NOMO-1 treated with dmso at 0.1 percent for 144 hours (cell line): ENCODE results near the gene ARHGEF10L.

Experiments used
- DNase-seq: peaks from one replicate; lab custom pipeline; 2025; ENCODE audit not compliant: unreplicated experiment; lab: John Stamatoyannopoulos, UW

The ARHGEF10L gene

GRCh38 chr1:17588048-17588871, 48.8 kb downstream of the ARHGEF10L start:
- DNase-seq: no peak

GRCh38 chr1:17591814-17592430, 52.4 kb downstream of the ARHGEF10L start:
- no peak for DNase-seq

GRCh38 chr1:17594026-17594425, 54.5 kb downstream of the ARHGEF10L start:
- no peak for DNase-seq

GRCh38 chr1:17594690-17595601, 55.4 kb downstream of the ARHGEF10L start:
- peak; percentile 73 for DNase-seq

- DNase-seq: no peak
These were observed 56.1 kb downstream of the ARHGEF10L start for GRCh38 chr1:17595602-17595925.

DNA sequence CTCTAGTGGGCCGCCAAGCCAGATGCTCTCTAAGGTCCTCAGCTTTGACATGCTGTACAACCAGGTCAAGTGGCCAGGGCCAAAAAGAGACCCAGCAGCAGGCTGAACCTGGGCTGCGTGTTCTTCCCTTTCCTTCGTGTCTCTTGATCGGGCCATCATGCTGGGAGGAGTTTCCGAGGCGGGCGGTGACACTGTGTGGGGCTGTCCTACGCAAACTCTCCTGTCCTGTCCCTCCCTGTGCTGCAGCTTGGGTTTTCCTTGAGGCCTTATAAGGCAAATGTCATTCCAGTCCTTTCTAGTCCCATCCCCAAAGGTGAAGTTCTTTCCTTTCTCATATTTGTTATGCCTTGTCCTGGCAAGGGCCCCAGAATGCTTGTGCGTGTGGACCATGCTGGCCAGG, 56.7 kb downstream of the ARHGEF10L start:
- no peak for DNase-seq

- peak; percentile 11 for DNase-seq
These were observed 57.4 kb downstream of the ARHGEF10L start for GRCh38 chr1:17596651-17597509.

- DNase-seq: no peak
These were observed 58.2 kb downstream of the ARHGEF10L start for GRCh38 chr1:17597651-17598050.

DNA sequence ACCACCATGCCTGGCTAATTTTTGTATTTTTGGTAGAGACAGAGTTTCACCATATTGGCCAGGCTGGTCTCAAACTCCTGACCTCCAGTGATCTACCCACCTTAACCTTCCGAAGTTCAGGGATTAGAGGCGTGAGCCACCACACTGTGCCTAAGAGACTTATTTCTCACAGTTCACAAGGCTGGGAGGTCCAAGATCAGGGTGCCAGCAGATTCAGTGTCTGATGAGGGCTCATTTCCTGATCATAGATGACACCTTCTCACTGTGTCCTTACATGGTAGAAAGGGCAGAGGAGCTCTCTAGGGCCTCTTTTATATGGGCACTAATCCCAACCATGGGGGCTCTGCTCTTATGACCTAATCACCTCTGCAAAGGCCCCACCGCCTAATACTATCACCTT, 58.8 kb downstream of the ARHGEF10L start:
- no peak for DNase-seq

GRCh38 chr1:17599291-17599953, 59.9 kb downstream of the ARHGEF10L start:
- DNase-seq: no peak

GRCh38 chr1:17599954-17600300, 60.4 kb downstream of the ARHGEF10L start:
- no peak for DNase-seq

GRCh38 chr1:17600321-17600720, 60.8 kb downstream of the ARHGEF10L start:
- DNase-seq: no peak

GRCh38 chr1:17601643-17602382, 62.3 kb downstream of the ARHGEF10L start:
- no peak for DNase-seq

DNA sequence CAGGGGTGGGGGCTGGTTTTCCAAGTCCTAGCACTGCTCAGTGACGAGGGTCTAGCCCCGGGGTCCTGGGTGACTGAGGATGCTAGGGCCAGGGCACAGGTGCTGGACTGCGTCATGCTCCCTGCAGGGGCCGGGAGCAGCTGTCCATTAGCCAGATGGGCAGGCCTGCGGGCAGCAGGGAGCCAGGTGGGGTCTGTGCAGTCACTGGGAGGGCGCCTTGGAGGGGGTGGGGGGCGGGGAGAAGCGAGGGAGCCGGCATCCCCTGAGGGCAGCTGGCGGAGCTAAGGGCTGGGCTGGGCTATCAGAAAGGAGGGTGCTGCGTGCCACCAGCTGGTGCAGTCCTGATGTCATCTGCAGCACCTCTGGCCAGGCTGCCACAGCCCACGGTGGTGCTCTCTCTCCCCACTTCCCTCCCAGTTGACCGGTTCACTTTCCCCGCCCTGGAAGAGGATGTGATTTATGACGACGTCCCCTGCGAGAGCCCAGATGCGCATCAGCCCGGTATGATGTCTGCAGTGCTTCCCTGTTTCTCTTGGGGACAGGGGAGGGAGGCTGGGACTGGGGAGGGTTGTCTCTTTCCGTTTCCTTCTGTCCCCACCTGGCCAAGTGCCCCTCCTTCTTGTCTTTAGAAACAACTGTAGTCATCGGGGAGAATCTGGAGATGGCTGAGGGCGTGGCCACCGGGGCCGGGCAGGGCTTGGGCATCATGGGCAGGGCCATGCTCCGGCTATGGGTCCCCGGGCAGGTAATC, 63.8 kb downstream of the ARHGEF10L start:
- peak; percentile 83 for DNase-seq

DNA sequence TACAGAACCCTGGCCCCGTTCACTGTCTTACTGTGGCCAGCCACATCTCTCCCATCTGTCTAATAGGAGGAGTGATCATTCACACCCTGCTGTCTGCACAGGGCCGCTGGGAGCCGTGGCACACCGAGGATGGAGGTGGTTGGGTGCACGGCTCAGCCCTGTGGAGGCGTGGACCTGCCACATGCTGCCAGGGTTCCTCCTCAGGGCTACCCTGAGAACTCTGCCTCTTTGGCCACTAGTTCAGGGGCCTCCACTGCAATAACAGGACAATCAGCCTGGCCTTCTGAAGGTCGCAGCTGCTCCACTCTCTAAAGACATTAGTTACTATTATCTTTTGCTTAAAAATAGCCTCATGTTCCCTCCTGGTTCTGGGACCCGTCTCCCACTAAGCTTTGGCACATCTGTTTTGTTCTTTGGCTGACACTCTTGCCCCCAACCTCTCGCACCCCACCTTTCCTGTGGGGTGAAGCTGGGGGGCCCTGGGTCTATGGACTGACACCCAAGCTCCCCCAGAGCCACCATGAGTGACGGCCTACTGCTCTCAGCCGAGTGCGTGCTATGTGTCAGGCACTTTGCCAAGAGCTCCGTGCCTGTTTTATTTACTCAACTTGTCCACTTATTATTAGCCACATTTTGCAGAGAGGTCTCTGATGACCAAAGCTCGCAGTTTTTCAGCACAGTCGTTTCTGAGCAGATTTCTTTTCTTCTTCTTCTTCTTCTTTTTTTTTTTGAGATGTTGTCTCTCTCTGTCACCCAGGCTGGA, 66.3 kb downstream of the ARHGEF10L start:
- no peak for DNase-seq

DNA sequence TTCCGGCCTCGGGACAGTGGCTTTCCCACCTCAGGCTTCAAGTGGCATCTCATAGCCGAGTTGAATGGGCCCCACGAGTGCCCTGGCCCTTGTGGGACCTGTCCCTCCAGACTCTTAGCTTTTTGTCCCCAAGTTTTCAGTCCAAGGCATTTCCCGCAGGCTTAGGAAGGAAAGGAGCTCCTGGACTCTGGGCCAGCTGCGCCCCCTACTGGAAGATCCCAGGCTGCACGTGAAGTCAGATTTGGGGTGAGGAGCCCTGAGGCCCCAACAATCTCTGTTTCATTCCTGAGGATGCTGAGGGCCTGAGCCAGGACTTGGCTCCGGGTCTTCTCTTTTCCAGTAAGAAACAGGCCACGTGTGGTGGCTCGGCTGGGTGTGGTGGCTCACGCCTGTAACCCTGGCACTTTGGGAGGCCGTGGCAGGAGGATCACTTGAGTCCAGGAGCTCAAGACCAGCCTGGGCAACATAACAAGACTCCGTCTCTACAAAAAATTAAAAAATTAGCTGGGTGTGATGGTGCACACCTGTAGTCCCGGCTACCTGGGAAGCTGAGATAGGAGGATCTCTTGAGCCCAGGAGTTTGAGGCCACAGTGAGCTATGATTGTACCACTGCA, 67.4 kb downstream of the ARHGEF10L start:
- DNase-seq: peak; percentile 34

- no peak for DNase-seq
These were observed 68.4 kb downstream of the ARHGEF10L start for GRCh38 chr1:17607644-17608581.
